Measurements from ENCODE around the gene POFUT1. TPM values are rescaled to one million over a fixed set of nuclear protein-coding genes. Genes with fewer than 3 reads are reported as not detected.
"Not testable (repeated sequence)": the region's sequence is repeated elsewhere in the genome, so short reads cannot be mapped to it uniquely, and the experiment has no call there.

POFUT1 gene
- total RNA-seq, 1 donor from 2014 or later, result 49.5 TPM

DNA sequence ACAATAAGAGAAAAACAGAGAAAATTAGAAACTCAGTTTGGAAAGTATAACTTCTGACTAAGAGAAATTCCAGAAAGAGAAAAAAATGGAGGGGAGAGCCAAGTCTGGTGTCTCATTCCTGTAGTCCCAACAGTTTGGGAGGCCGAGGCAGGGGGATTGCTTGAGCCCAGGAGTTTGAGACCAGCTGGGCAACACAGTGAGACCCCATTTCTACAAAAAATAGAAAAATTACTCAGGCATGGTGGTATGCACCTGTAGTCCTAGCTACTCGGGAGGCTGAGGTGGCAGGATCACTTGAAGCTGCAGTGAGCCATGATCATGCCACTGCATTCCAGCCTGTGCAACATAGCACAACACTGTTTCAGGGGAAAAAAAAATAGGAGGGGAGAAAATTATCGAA, 66.7 kb downstream of the POFUT1 start:
- Mint-ChIP-seq H3K27ac (ENCODE audit: unreplicated experiment) (no peak overlapping the region), H3K27me3 (ENCODE audit: unreplicated experiment) (peaks cover 18% of the 10 kb centered on the region), H3K36me3 (ENCODE audit: unreplicated experiment) (no peaks in the 10 kb centered on the region), H3K9me3 (ENCODE audit: unreplicated experiment) (no peaks in the 10 kb centered on the region), H3K4me3 (ENCODE audit: unreplicated experiment) (no peak overlapping the region), H3K4me1 (ENCODE audit: unreplicated experiment) (peaks cover 8% of the 10 kb centered on the region)
- TF ChIP-seq, protein P1, sequence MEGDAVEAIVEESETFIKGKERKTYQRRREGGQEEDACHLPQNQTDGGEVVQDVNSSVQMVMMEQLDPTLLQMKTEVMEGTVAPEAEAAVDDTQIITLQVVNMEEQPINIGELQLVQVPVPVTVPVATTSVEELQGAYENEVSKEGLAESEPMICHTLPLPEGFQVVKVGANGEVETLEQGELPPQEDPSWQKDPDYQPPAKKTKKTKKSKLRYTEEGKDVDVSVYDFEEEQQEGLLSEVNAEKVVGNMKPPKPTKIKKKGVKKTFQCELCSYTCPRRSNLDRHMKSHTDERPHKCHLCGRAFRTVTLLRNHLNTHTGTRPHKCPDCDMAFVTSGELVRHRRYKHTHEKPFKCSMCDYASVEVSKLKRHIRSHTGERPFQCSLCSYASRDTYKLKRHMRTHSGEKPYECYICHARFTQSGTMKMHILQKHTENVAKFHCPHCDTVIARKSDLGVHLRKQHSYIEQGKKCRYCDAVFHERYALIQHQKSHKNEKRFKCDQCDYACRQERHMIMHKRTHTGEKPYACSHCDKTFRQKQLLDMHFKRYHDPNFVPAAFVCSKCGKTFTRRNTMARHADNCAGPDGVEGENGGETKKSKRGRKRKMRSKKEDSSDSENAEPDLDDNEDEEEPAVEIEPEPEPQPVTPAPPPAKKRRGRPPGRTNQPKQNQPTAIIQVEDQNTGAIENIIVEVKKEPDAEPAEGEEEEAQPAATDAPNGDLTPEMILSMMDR (IDR thresholded peaks at IDR 0.05), result no peak
- no peak for DNase-seq (ENCODE audit: extremely low spot score, unreplicated experiment)

DNA sequence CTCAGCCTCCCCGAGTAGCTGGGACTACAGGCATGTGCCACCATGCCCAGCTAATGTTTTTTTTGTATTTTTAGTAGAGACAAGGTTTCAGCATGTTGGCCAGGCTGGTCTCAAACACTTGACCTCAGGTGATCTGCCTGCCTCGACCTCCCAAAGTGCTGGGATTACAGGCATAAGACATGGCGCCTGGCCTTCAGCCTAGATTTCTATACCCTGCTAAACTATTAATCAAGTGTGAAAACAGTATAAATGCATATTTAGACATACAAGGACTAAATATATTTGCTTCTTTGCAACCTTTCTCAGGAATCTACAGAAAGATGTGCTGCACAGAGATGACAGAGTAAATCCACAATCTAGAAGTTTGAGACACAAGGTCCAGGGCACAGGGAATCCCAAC, 67.5 kb downstream of the POFUT1 start:
- not testable (repeated sequence) for H3K4me1 Mint-ChIP-seq (ENCODE audit: unreplicated experiment); H3K4me3 Mint-ChIP-seq (ENCODE audit: unreplicated experiment); H3K27ac Mint-ChIP-seq (ENCODE audit: unreplicated experiment); H3K9me3 Mint-ChIP-seq (ENCODE audit: unreplicated experiment); DNase-seq (ENCODE audit: extremely low spot score, unreplicated experiment); H3K36me3 Mint-ChIP-seq (ENCODE audit: unreplicated experiment)
- peaks cover 18% of the 10 kb centered on the region for H3K27me3 Mint-ChIP-seq (ENCODE audit: unreplicated experiment)

DNA sequence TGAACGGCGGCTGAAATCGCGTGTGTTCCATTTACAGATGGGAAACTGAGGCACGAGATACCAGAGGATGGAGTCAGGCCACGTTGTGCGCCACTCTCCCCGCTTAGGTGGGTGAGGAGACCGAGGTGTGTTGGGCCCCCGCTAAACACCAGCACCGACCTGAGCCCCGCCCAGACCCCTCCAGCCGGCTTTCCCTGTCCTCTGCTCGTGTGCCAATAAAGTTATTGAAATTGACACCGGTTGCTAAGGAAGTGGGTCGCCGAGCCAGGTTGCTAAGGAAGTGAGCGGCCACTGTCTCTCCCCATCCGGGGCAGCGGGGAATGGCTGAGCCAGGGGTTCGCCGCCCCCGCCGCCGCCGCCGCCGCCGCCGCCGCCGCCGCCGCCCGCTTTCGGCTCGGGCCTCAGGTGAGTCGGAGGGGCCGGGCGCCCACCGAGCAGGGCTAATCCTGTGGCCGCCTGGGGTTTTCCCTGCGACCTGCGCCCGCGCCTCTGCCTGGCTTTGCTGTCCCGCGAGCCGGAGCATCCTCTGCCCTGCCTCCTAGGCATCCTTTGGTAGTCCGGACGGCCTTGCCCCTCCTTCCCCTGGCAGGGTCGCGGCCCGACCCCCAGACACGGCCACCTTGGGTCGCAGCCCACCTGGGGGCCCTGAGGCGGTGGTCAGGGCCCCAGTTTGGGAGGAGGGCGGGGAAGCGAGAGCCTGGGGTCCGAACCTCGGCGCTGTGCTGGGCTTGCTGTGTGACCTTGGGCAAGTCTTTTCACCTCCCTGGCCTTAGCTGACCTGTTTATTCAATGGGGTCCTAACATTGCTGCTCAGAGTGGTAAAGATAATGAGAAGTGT, 69.9 kb downstream of the POFUT1 start, which contains the start of gene KIF3B:
Gene KIF3B, plus strand, starts transcription at position 291 of the 838 bp plus-strand sequence. CDS start 32,127 bp downstream, outside the sequence.
- TF ChIP-seq, protein P1 (IDR thresholded peaks at IDR 0.05), result no peak
- Mint-ChIP-seq H3K4me3 (ENCODE audit: unreplicated experiment) (peak within 1 kb of the TSS; percentile 80), H3K27me3 (ENCODE audit: unreplicated experiment) (peaks cover 13% of the 10 kb centered on the region), H3K36me3 (ENCODE audit: unreplicated experiment) (peaks cover 2% of the 10 kb centered on the region), H3K9me3 (ENCODE audit: unreplicated experiment) (no peaks in the 10 kb centered on the region), H3K27ac (ENCODE audit: unreplicated experiment) (peak within 1 kb of the TSS; percentile 76), H3K4me1 (ENCODE audit: unreplicated experiment) (peaks cover 8% of the 10 kb centered on the region)
- DNase-seq (ENCODE audit: extremely low spot score, unreplicated experiment), result peak; percentile 94

DNA sequence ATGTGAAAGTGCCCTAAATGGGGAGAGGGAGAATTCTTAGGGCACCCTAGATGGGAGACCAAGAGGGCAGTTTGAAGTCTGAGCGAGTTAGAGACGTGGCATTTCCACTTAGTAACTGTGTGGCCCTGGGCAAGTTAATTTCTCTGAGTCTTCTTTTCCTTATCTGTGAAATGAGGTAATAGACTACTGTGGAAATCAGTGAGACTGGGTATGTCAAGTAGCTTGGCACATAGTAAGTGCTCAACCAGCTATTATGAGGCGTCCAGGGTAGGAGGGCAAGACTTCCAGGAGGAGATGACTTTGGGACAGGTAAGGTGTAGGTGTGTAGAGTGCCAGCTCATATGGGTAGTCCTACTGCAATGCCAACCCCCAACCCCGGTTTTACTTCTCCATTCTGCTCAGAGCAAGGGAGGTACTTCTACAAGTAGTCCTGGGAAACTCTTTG, 70.5 kb downstream of the POFUT1 start:
- TF ChIP-seq, protein P1 (IDR thresholded peaks at IDR 0.05), result no peak
- Mint-ChIP-seq H3K27ac (ENCODE audit: unreplicated experiment) (peak overlapping the region; percentile 18), H3K4me3 (ENCODE audit: unreplicated experiment) (peak overlapping the region; percentile 80), H3K36me3 (ENCODE audit: unreplicated experiment) (peaks cover 2% of the 10 kb centered on the region), H3K27me3 (ENCODE audit: unreplicated experiment) (peaks cover 7% of the 10 kb centered on the region), H3K4me1 (ENCODE audit: unreplicated experiment) (peaks cover 8% of the 10 kb centered on the region), H3K9me3 (ENCODE audit: unreplicated experiment) (no peaks in the 10 kb centered on the region)
- DNase-seq (ENCODE audit: extremely low spot score, unreplicated experiment), result no peak

DNA sequence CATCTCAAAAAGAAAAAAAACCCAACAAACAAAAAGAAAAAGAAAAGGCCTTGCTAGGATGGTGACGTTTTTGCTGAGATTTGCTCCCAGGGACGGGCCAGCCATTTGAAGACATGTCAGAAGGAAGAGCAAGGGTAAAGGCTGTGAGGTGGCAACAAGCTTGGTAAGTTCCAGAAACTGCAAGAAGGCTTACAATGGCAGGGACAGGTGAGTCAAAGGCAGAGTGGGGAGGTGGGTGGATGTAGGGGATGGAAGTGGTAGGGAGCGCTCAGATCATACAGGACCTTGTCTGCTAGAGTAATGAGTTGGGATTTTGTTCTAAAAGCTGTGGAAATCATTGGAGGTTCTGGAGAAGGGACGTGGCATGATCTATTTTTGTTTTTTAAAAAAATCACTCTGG, 74.0 kb downstream of the POFUT1 start:
- no peaks in the 10 kb centered on the region for H3K9me3 Mint-ChIP-seq (ENCODE audit: unreplicated experiment)
- TF ChIP-seq, protein P1 (IDR thresholded peaks at IDR 0.05), result no peak
- H3K4me3 Mint-ChIP-seq (ENCODE audit: unreplicated experiment), result no peak overlapping the region
- DNase-seq (ENCODE audit: extremely low spot score, unreplicated experiment), result no peak
- H3K4me1 Mint-ChIP-seq (ENCODE audit: unreplicated experiment), result peaks cover 12% of the 10 kb centered on the region
- H3K27me3 Mint-ChIP-seq (ENCODE audit: unreplicated experiment), result no peaks in the 10 kb centered on the region
- peaks cover 7% of the 10 kb centered on the region for H3K36me3 Mint-ChIP-seq (ENCODE audit: unreplicated experiment)
- no peak overlapping the region for H3K27ac Mint-ChIP-seq (ENCODE audit: unreplicated experiment)

All from osteocyte (in vitro differentiated cells).